Measurements from ENCODE around the gene TTYH1.

DNA sequence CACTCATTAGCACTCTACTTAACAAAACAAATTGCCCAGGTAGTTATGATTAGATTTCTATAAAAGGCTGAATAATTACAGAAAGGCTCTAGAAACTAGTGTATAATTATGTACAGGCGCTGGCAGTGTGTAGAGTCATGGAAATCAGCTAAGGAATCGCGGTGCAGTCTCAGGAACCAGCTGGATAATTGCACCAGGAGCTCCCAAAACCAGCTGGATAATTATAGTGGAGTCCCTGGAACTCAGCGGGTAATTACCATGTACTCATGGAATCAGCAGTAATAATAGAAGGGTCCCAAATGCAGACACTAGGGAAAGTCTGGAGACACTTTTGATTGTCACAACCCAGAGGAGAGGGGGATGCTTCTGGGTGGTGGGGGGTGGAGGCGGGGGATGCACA, 23.2 kb upstream of the TTYH1 start:
- TF ChIP-seq GATA3 (IDR thresholded peaks at IDR 0.05; ENCODE audit: low read depth, low read length) (no peak), GATA2 (IDR thresholded peaks at IDR 0.05; ENCODE audit: low read depth, low read length) (no peak)

Data from SH-SY5Y (cell line).